Neural progenitor cell (in vitro differentiated cells): ENCODE results near the gene HOXD11. TPM values are rescaled to one million over a fixed set of nuclear protein-coding genes. Genes with fewer than 3 reads are reported as not detected.

Source experiments
- DNase-seq: peaks from one replicate; pipeline ENCODE4 v3.0.0-alpha.2; 2016; ENCODE audit warnings: low spot score
- H2AFZ ChIP-seq: fragments of 200-600 bp; sonication (generic); replicated peaks from 2 replicates; pipeline ENCODE4 v1.6.1; 2016; ENCODE audit warnings: antibody characterized with exemption
- H3F3A ChIP-seq: fragments of 200-600 bp; sonication (generic); 2 replicates; pipeline ENCODE4 v1.6.1; 2016; ENCODE audit warnings: antibody characterized with exemption, low read depth
- H3K27ac ChIP-seq: fragments of 200-600 bp; sonication (generic); 2 replicates; pipeline ENCODE4 v1.5.1; 2016; ENCODE audit warnings: mild to moderate bottlenecking
- H3K27me3 ChIP-seq: fragments of 200-600 bp; sonication (generic); 2 replicates; pipeline ENCODE4 v1.6.1; 2016; ENCODE audit warnings: mild to moderate bottlenecking, moderate library complexity
- H3K36me3 ChIP-seq: fragments of 200-600 bp; sonication (generic); 2 replicates; pipeline ENCODE4 v1.5.1; 2016
- H3K4me1 ChIP-seq: fragments of 200-600 bp; sonication (generic); 2 replicates; pipeline ENCODE4 v1.6.1; 2016; ENCODE audit warnings: mixed run types
- H3K4me2 ChIP-seq: fragments of 200-600 bp; sonication (generic); 2 replicates; pipeline ENCODE4 v1.6.1; 2016
- H3K4me3 ChIP-seq: fragments of 200-600 bp; sonication (generic); 2 replicates; pipeline ENCODE4 v1.5.1; 2016
- H3K79me2 ChIP-seq: fragments of 200-600 bp; sonication (generic); 2 replicates; pipeline ENCODE4 v1.6.1; 2016; ENCODE audit warnings: low read depth
- H3K9ac ChIP-seq: fragments of 200-600 bp; sonication (generic); 2 replicates; pipeline ENCODE4 v1.6.1; 2016
- H3K9me3 ChIP-seq: fragments of 200-600 bp; sonication (generic); 2 replicates; pipeline ENCODE4 v1.5.1; 2016; ENCODE audit warnings: low read depth
- H4K20me1 ChIP-seq: fragments of 200-600 bp; sonication (generic); 2 replicates; pipeline ENCODE4 v1.6.1; 2016; ENCODE audit warnings: low read depth
- H3K27ac Mint-ChIP-seq: 3 replicates; pipeline ENCODE4 v1.8.0; 2021; ENCODE audit warnings: mixed read lengths
- H3K27me3 Mint-ChIP-seq: 2 replicates; pipeline ENCODE4 v1.8.0; 2022; ENCODE audit warnings: low read depth, mild to moderate bottlenecking, inconsistent platforms, moderate library complexity, mixed read lengths; ENCODE audit not compliant: insufficient read depth
- H3K36me3 Mint-ChIP-seq: 3 replicates; pipeline ENCODE4 v1.8.0; 2021; ENCODE audit warnings: mixed read lengths
- H3K4me1 Mint-ChIP-seq: 3 replicates; pipeline ENCODE4 v1.8.0; 2021; ENCODE audit warnings: mixed read lengths
- H3K4me3 Mint-ChIP-seq: 3 replicates; pipeline ENCODE4 v1.8.0; 2021; ENCODE audit warnings: mild to moderate bottlenecking, moderate library complexity, mixed read lengths
- H3K9me3 Mint-ChIP-seq: 3 replicates; pipeline ENCODE4 v1.8.0; 2020; ENCODE audit warnings: mixed read lengths
- CTCF ChIP-seq: fragments of 200-600 bp; sonication (generic); IDR thresholded peaks from 2 replicates; pipeline ENCODE4 v1.5.1; 2017; ENCODE audit warnings: antibody characterized with exemption, mild to moderate bottlenecking
- EZH2 ChIP-seq: fragments of 200-600 bp; sonication (generic); IDR thresholded peaks from 2 replicates; pipeline ENCODE4 v1.6.1; 2017; ENCODE audit warnings: antibody characterized with exemption, mild to moderate bottlenecking, moderate library complexity
- EZH2phosphoT487 ChIP-seq: fragments of 200-600 bp; sonication (generic); IDR thresholded peaks from 2 replicates; pipeline ENCODE4 v1.6.1; 2017; ENCODE audit warnings: antibody characterized with exemption
- total RNA-seq: library from RNA; depleted of rRNA; stranded (reverse); fragments of >200 nt; gene quantifications from 2 replicates; pipeline ENCODE4 v1.2.3, GENCODE V29; 2015; ENCODE audit warnings: low replicate concordance

Gene HOXD11
- total RNA-seq, 1 donor from 2014 or later = not detected

GRCh38 chr2:176149481-176149938 lies 42.4 kb downstream of the HOXD11 start:
- Histone ChIP-seq H3K9ac (no peak overlapping the region), H3F3A (no peaks in the 10 kb centered on the region), H3K4me1 (no peaks in the 10 kb centered on the region), H3K4me3 (no peak overlapping the region), H3K9me3 (no peaks in the 10 kb centered on the region), H4K20me1 (peaks cover 81% of the 10 kb centered on the region), H2AFZ (no peak overlapping the region), H3K36me3 (no peaks in the 10 kb centered on the region), H3K27ac (no peak overlapping the region), H3K79me2 (no peaks in the 10 kb centered on the region), H3K27me3 (peaks cover 100% of the 10 kb centered on the region), H3K4me2 (no peak overlapping the region)
- peaks cover 5% of the 10 kb centered on the region for H3K9me3 Mint-ChIP-seq
- no peaks in the 10 kb centered on the region for H3K4me1 Mint-ChIP-seq
- TF ChIP-seq CTCF (no peak), EZH2phosphoT487 (no peak), EZH2 (peak; percentile 99)
- peaks cover 98% of the 10 kb centered on the region for H3K27me3 Mint-ChIP-seq
- peak overlapping the region; percentile 10 for H3K4me3 Mint-ChIP-seq
- H3K36me3 Mint-ChIP-seq = no peaks in the 10 kb centered on the region
- no peak overlapping the region for H3K27ac Mint-ChIP-seq
- DNase-seq = no peak

GRCh38 chr2:176149939-176150583 lies 43.0 kb downstream of the HOXD11 start:
- Histone ChIP-seq H3K79me2 (no peaks in the 10 kb centered on the region), H3K4me1 (no peaks in the 10 kb centered on the region), H3K9me3 (no peaks in the 10 kb centered on the region), H3K36me3 (no peaks in the 10 kb centered on the region), H3K9ac (no peak overlapping the region), H2AFZ (no peak overlapping the region), H3K27ac (no peak overlapping the region), H3K4me2 (no peak overlapping the region), H4K20me1 (peaks cover 87% of the 10 kb centered on the region), H3K27me3 (peaks cover 100% of the 10 kb centered on the region), H3F3A (no peaks in the 10 kb centered on the region), H3K4me3 (no peak overlapping the region)
- Mint-ChIP-seq H3K36me3 (no peaks in the 10 kb centered on the region), H3K27me3 (peaks cover 98% of the 10 kb centered on the region), H3K4me3 (no peak overlapping the region), H3K27ac (no peak overlapping the region), H3K4me1 (no peaks in the 10 kb centered on the region), H3K9me3 (peaks cover 5% of the 10 kb centered on the region)
- TF ChIP-seq CTCF (no peak), EZH2 (peak; percentile 97), EZH2phosphoT487 (peak; percentile 95)
- no peak for DNase-seq

- Histone ChIP-seq H3K9ac (no peak overlapping the region), H3K79me2 (no peaks in the 10 kb centered on the region), H3K4me2 (no peak overlapping the region), H3K4me1 (no peaks in the 10 kb centered on the region), H3K27me3 (peaks cover 100% of the 10 kb centered on the region), H4K20me1 (peaks cover 93% of the 10 kb centered on the region), H2AFZ (no peak overlapping the region), H3K27ac (no peak overlapping the region), H3K9me3 (no peaks in the 10 kb centered on the region), H3K4me3 (no peak overlapping the region), H3K36me3 (no peaks in the 10 kb centered on the region), H3F3A (no peaks in the 10 kb centered on the region)
- Mint-ChIP-seq H3K27ac (no peak overlapping the region), H3K4me3 (no peak overlapping the region), H3K36me3 (no peaks in the 10 kb centered on the region), H3K27me3 (peaks cover 98% of the 10 kb centered on the region), H3K9me3 (peaks cover 5% of the 10 kb centered on the region), H3K4me1 (no peaks in the 10 kb centered on the region)
- TF ChIP-seq EZH2phosphoT487 (no peak), EZH2 (no peak), CTCF (no peak)
- no peak for DNase-seq
These were observed 43.7 kb downstream of the HOXD11 start for GRCh38 chr2:176150584-176151441.
